Measurements from ENCODE around the gene MRPL24.

Gene MRPL24

DNA sequence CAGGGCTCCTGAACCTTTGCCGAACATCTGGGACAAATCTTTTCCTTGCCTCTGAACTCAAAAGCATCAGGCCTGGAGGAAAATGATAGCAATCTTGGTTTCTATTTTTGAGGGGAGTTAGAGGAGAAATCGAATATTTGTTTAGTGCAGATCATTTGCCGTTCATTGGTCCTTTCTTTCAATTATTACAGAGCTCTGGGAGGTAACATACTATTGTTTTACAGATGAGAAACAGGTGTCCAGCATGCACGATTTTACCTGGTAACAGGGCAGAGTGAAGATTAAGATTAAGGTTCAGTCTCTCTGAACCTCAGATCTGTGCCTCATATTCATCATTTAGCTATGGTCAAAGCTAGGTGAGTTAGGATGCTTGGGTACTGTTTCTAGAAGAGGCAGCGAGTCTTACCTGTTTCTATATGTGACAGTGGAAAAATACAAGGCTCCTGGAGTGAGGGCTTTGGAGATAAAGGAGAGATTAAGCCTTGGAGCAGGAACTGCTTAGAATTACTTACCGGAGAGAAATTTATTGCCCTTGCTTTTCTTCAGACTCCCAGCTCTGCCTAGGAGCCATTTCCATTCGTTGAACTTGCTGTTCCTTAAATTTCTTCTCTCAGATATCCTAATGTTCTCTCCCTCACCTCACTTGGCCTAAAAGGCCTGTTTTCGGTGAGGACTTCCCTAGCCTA is 27.9 kb upstream of the MRPL24 start:
- Histone ChIP-seq H3K27me3 (ENCODE audit: insufficient read depth, poor library complexity, severe bottlenecking) (no peaks in the 10 kb centered on the region), H3K4me3 (replicated peaks; ENCODE audit: insufficient read depth, low read length) (peak overlapping the region; percentile 87), H3K27ac (replicated peaks) (peak overlapping the region; percentile 91; the same call in 1 of the 2 replicates)
- no peak for TF ChIP-seq SPI1 (IDR thresholded peaks at IDR 0.05; ENCODE audit: borderline replicate concordance, low read depth)
- no peak for TF ChIP-seq GABPA (IDR thresholded peaks at IDR 0.05; ENCODE audit: low read depth)
- no peak for TF ChIP-seq POLR2AphosphoS5 (IDR thresholded peaks at IDR 0.05; ENCODE audit: low read depth)
- no peak for TF ChIP-seq CTCF (IDR thresholded peaks at IDR 0.05; ENCODE audit: insufficient read depth, low read length)
- TF ChIP-seq, protein P1, sequence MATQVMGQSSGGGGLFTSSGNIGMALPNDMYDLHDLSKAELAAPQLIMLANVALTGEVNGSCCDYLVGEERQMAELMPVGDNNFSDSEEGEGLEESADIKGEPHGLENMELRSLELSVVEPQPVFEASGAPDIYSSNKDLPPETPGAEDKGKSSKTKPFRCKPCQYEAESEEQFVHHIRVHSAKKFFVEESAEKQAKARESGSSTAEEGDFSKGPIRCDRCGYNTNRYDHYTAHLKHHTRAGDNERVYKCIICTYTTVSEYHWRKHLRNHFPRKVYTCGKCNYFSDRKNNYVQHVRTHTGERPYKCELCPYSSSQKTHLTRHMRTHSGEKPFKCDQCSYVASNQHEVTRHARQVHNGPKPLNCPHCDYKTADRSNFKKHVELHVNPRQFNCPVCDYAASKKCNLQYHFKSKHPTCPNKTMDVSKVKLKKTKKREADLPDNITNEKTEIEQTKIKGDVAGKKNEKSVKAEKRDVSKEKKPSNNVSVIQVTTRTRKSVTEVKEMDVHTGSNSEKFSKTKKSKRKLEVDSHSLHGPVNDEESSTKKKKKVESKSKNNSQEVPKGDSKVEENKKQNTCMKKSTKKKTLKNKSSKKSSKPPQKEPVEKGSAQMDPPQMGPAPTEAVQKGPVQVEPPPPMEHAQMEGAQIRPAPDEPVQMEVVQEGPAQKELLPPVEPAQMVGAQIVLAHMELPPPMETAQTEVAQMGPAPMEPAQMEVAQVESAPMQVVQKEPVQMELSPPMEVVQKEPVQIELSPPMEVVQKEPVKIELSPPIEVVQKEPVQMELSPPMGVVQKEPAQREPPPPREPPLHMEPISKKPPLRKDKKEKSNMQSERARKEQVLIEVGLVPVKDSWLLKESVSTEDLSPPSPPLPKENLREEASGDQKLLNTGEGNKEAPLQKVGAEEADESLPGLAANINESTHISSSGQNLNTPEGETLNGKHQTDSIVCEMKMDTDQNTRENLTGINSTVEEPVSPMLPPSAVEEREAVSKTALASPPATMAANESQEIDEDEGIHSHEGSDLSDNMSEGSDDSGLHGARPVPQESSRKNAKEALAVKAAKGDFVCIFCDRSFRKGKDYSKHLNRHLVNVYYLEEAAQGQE (IDR thresholded peaks at IDR 0.05; ENCODE audit: insufficient replicate concordance, low read depth) = no peak
- DNase-seq (ENCODE audit: low read depth in 1 of 2, low spot score in 1 of 2) = no peak

- Histone ChIP-seq H3K27me3 (ENCODE audit: insufficient read depth, poor library complexity, severe bottlenecking) (no peaks in the 10 kb centered on the region), H3K4me3 (replicated peaks; ENCODE audit: insufficient read depth, low read length) (peak overlapping the region; percentile 87), H3K27ac (replicated peaks) (peak overlapping the region; percentile 91)
- DNase-seq (ENCODE audit: low read depth in 1 of 2, low spot score in 1 of 2) = peak; percentile 31 to 41
- TF ChIP-seq SPI1 (IDR thresholded peaks at IDR 0.05; ENCODE audit: borderline replicate concordance, low read depth) (no peak), GABPA (IDR thresholded peaks at IDR 0.05; ENCODE audit: low read depth) (no peak), CTCF (IDR thresholded peaks at IDR 0.05; ENCODE audit: insufficient read depth, low read length) (no peak), POLR2AphosphoS5 (IDR thresholded peaks at IDR 0.05; ENCODE audit: low read depth) (no peak)
- TF ChIP-seq, protein P1 (IDR thresholded peaks at IDR 0.05; ENCODE audit: insufficient replicate concordance, low read depth) = no peak
Measured at GRCh38 chr1:156767879-156768604, 27.2 kb upstream of the MRPL24 start.

- peak; percentile 100 for DNase-seq (ENCODE audit: low read depth in 1 of 2, low spot score in 1 of 2)
- Histone ChIP-seq H3K27ac (replicated peaks) (peak within 1 kb of the TSS; percentile 91), H3K27me3 (ENCODE audit: insufficient read depth, poor library complexity, severe bottlenecking) (no peaks in the 10 kb centered on the region), H3K4me3 (replicated peaks; ENCODE audit: insufficient read depth, low read length) (peak within 1 kb of the TSS; percentile 87)
- peak; percentile 7; the same call in 1 of the 2 replicates for TF ChIP-seq SPI1 (IDR thresholded peaks at IDR 0.05; ENCODE audit: borderline replicate concordance, low read depth)
- peak; percentile 73 for TF ChIP-seq GABPA (IDR thresholded peaks at IDR 0.05; ENCODE audit: low read depth)
- TF ChIP-seq, protein P1 (IDR thresholded peaks at IDR 0.05; ENCODE audit: insufficient replicate concordance, low read depth) = no peak
- no peak for TF ChIP-seq CTCF (IDR thresholded peaks at IDR 0.05; ENCODE audit: insufficient read depth, low read length)
- TF ChIP-seq POLR2AphosphoS5 (IDR thresholded peaks at IDR 0.05; ENCODE audit: low read depth) = peak; percentile 62; the same call in 1 of the 2 replicates
Measured at GRCh38 chr1:156767101-156767878, 26.4 kb upstream of the MRPL24 start, which contains the start of gene PRCC. Gene PRCC (plus strand): TSS chr1:156767535. CDS start chr1:156767772, 237 bp downstream.

Measured in HL-60 (cell line).